Cerebellar nuclear complex (tissue), 1 donor: ENCODE data around the gene NMUR1.

Source experiments
- DNase-seq, 2 experiments: peaks; one replicate each; lab custom pipeline; 2025; lab: John Stamatoyannopoulos, UW

The NMUR1 gene

GRCh38 chr2:231525248-231526163, 4.7 kb downstream of the NMUR1 start:
- DNase-seq: no peak

GRCh38 chr2:231524477-231525247, 5.6 kb downstream of the NMUR1 start:
- no peak for DNase-seq

- DNase-seq: no peak
Observed at GRCh38 chr2:231523451-231524285, 6.6 kb downstream of the NMUR1 start.

- DNase-seq: no peak
Observed at GRCh38 chr2:231522418-231523180, 7.6 kb downstream of the NMUR1 start.

GRCh38 chr2:231521443-231521842, 8.8 kb downstream of the NMUR1 start:
- no peak for DNase-seq

GRCh38 chr2:231519975-231520555, 10.2 kb downstream of the NMUR1 start:
- DNase-seq: no peak

- DNase-seq: no peak
Observed at GRCh38 chr2:231518771-231519170, 11.5 kb downstream of the NMUR1 start.

- no peak for DNase-seq
Observed at GRCh38 chr2:231515603-231516002, 14.6 kb downstream of the NMUR1 start.

GRCh38 chr2:231514951-231515297, 15.3 kb downstream of the NMUR1 start:
- peak in 1 of 2 experiments; percentile 5 for DNase-seq

- peak; percentile 85 to 88 for DNase-seq
Observed at GRCh38 chr2:231514225-231514950, 15.9 kb downstream of the NMUR1 start.

- DNase-seq: no peak
Observed at GRCh38 chr2:231513746-231514224, 16.5 kb downstream of the NMUR1 start.

- peak in 1 of 2 experiments; percentile 55 for DNase-seq
Observed at GRCh38 chr2:231512222-231512621, 18.0 kb downstream of the NMUR1 start.

GRCh38 chr2:231503766-231504165, 26.5 kb downstream of the NMUR1 start:
- DNase-seq: no peak

- DNase-seq: no peak
Observed at GRCh38 chr2:231502596-231502995, 27.6 kb downstream of the NMUR1 start.

GRCh38 chr2:231497651-231498050, 32.6 kb downstream of the NMUR1 start:
- no peak for DNase-seq

- DNase-seq: no peak
Observed at GRCh38 chr2:231494669-231495068, 35.6 kb downstream of the NMUR1 start.

- no peak for DNase-seq
Observed at GRCh38 chr2:231490801-231491200, 39.4 kb downstream of the NMUR1 start.

- DNase-seq: no peak
Observed at GRCh38 chr2:231489990-231490389, 40.3 kb downstream of the NMUR1 start.

GRCh38 chr2:231488331-231488730, 41.9 kb downstream of the NMUR1 start:
- no peak for DNase-seq
